ENCODE measurements around the gene DOCK6. TPM values are rescaled to one million over a fixed set of nuclear protein-coding genes. Genes with fewer than 3 reads are reported as not detected.

Gene DOCK6
- total RNA-seq, 2 experiments from 2014 or later: 24.1 to 74.6 TPM

DNA sequence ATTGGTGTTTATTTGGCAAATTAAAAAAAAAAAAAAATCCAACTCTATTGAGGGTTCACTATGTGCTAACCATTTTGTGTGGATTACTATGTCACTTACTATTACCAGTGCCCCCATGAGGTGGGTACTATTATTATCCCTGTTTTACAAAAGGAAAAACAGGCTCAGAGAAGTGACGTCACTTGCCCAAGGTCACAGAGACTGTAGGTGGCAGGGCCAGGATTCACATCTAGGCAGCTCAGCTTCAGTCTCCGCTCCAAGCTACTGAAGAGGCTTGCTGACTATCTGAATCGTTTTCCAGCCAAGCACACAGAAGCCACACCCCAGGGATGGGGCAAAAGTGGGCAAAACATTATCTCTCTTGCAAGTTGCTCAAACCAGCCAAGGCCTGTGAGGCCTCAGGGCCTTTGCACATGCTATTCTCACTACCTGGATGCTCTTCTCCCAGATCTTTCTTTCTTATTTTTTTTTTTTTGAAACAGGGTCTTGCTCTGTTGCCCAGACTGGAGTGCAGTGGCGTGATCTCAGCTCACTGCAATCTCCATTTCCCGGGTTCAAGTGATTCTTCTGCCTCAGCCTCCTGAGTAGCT is 27.7 kb downstream of the DOCK6 start:
- Histone ChIP-seq H3K9me3 (ENCODE audit: low read length) (no peaks in the 10 kb centered on the region), H4K20me1 (ENCODE audit: insufficient read depth, low read length) (no peaks in the 10 kb centered on the region), H3K9me2 (ENCODE audit: insufficient read depth, low read length) (no peaks in the 10 kb centered on the region), H3K4me1 (ENCODE audit: insufficient read depth, low read length, poor library complexity, severe bottlenecking) (peaks cover 6% of the 10 kb centered on the region), H3K4me2 (ENCODE audit: low read length) (no peak overlapping the region), H3K79me2 (ENCODE audit: insufficient read depth, low read depth, low read length) (no peaks in the 10 kb centered on the region), H3K4me3 (ENCODE audit: low read depth, low read length, poor library complexity, severe bottlenecking) (no peak overlapping the region), H3K36me3 (ENCODE audit: insufficient read depth, low read length) (peaks cover 12% of the 10 kb centered on the region), H2AFZ (ENCODE audit: low read length) (no peak overlapping the region), H3K27ac (ENCODE audit: low read depth, low read length, poor library complexity, severe bottlenecking) (no peak overlapping the region)
- peak; percentile 26 for DNase-seq (ENCODE audit: low spot score)
- BruUV-seq (replicated peaks): no TSS peak
- intact Hi-C loops (cut with micrococcal nuclease; ENCODE audit: unreplicated experiment): no loop called here
- TF ChIP-seq, protein P1, sequence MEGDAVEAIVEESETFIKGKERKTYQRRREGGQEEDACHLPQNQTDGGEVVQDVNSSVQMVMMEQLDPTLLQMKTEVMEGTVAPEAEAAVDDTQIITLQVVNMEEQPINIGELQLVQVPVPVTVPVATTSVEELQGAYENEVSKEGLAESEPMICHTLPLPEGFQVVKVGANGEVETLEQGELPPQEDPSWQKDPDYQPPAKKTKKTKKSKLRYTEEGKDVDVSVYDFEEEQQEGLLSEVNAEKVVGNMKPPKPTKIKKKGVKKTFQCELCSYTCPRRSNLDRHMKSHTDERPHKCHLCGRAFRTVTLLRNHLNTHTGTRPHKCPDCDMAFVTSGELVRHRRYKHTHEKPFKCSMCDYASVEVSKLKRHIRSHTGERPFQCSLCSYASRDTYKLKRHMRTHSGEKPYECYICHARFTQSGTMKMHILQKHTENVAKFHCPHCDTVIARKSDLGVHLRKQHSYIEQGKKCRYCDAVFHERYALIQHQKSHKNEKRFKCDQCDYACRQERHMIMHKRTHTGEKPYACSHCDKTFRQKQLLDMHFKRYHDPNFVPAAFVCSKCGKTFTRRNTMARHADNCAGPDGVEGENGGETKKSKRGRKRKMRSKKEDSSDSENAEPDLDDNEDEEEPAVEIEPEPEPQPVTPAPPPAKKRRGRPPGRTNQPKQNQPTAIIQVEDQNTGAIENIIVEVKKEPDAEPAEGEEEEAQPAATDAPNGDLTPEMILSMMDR (conservative IDR thresholded peaks at IDR 0.05; ENCODE audit: low read length): no peak
- no peak for TF ChIP-seq EZH2phosphoT487 (IDR thresholded peaks at IDR 0.05; ENCODE audit: borderline replicate concordance, low read depth, low read length)
- ChIA-PET CTCF (ENCODE audit: unreplicated experiment) (no interaction called here), POLR2A (no interaction called here)

DNA sequence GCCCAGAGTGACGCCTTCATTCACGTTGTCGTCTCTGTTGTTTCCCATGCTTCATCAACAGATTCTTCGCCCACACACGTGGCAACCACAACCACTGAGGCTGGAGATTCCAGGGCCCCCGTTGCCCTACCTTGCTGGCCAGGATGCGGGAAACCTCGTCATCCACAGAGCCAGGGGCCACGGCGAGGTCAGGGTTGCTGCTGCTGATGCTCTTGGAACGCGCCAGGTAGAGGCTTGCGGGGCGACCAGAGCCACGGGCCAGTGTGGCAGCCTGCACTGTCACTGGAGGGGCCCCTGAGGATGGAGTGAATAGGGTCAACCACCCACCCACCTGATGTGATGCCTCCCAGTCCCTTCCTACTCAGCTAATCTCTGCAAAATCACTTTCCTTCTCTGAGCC is 29.3 kb downstream of the DOCK6 start:
- no peak for DNase-seq (ENCODE audit: low spot score)
- H2AFZ ChIP-seq (ENCODE audit: low read length): no peak overlapping the region
- CTCF ChIA-PET (ENCODE audit: unreplicated experiment): no interaction called here
- peaks cover 12% of the 10 kb centered on the region for H3K36me3 ChIP-seq (ENCODE audit: insufficient read depth, low read length)
- intact Hi-C loops (cut with micrococcal nuclease; ENCODE audit: unreplicated experiment): no loop called here
- no peak overlapping the region for H3K4me2 ChIP-seq (ENCODE audit: low read length)
- no peaks in the 10 kb centered on the region for H3K9me3 ChIP-seq (ENCODE audit: low read length)
- H4K20me1 ChIP-seq (ENCODE audit: insufficient read depth, low read length): no peaks in the 10 kb centered on the region
- H3K9me2 ChIP-seq (ENCODE audit: insufficient read depth, low read length): no peaks in the 10 kb centered on the region
- POLR2A ChIA-PET: no interaction called here
- TF ChIP-seq, protein P1 (conservative IDR thresholded peaks at IDR 0.05; ENCODE audit: low read length): no peak
- no peak overlapping the region for H3K27ac ChIP-seq (ENCODE audit: low read depth, low read length, poor library complexity, severe bottlenecking)
- H3K79me2 ChIP-seq (ENCODE audit: insufficient read depth, low read depth, low read length): no peaks in the 10 kb centered on the region
- no peak overlapping the region for H3K4me3 ChIP-seq (ENCODE audit: low read depth, low read length, poor library complexity, severe bottlenecking)
- BruUV-seq (replicated peaks): no TSS peak
- H3K4me1 ChIP-seq (ENCODE audit: insufficient read depth, low read length, poor library complexity, severe bottlenecking): peaks cover 6% of the 10 kb centered on the region

DNA sequence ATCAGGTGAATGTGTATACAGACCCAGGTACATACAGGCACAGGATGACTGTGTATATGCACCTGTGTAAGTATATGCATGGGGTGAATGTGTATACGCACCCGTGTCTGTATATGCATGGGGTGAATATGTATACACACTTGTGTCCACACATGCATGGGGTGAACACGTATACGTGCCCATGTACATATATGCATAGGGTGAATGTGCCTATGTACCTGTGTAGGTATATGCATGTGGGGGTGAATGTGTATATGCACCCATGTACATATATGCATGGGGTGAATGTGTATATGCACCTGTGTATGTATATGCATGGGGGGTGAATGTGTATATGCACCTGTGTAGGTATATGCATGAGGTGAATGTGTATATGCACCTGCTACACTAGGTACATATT is 29.8 kb downstream of the DOCK6 start:
- Histone ChIP-seq H3K79me2 (ENCODE audit: insufficient read depth, low read depth, low read length) (no peaks in the 10 kb centered on the region), H3K4me2 (ENCODE audit: low read length) (no peak overlapping the region), H3K4me1 (ENCODE audit: insufficient read depth, low read length, poor library complexity, severe bottlenecking) (peaks cover 10% of the 10 kb centered on the region), H4K20me1 (ENCODE audit: insufficient read depth, low read length) (no peaks in the 10 kb centered on the region), H3K27ac (ENCODE audit: low read depth, low read length, poor library complexity, severe bottlenecking) (no peak overlapping the region), H3K9me2 (ENCODE audit: insufficient read depth, low read length) (no peaks in the 10 kb centered on the region), H3K4me3 (ENCODE audit: low read depth, low read length, poor library complexity, severe bottlenecking) (no peak overlapping the region), H2AFZ (ENCODE audit: low read length) (no peak overlapping the region), H3K36me3 (ENCODE audit: insufficient read depth, low read length) (peaks cover 12% of the 10 kb centered on the region), H3K9me3 (ENCODE audit: low read length) (no peaks in the 10 kb centered on the region)
- POLR2A ChIA-PET: no interaction called here
- DNase-seq (ENCODE audit: low spot score): no peak
- CTCF ChIA-PET (ENCODE audit: unreplicated experiment): no interaction called here
- no peak for TF ChIP-seq EZH2phosphoT487 (IDR thresholded peaks at IDR 0.05; ENCODE audit: borderline replicate concordance, low read depth, low read length)
- TF ChIP-seq, protein P1 (conservative IDR thresholded peaks at IDR 0.05; ENCODE audit: low read length): no peak
- no TSS peak for BruUV-seq (replicated peaks)
- intact Hi-C loops (cut with micrococcal nuclease; ENCODE audit: unreplicated experiment): no loop called here
